ENCODE data around the gene NUP214.
A peak's percentile ranks its signal among the peaks of the same experiment; 100 is the strongest.

The NUP214 gene

GRCh38 chr9:131273146-131273855, 147.9 kb downstream of the NUP214 start:
- peaks cover 42% of the 10 kb centered on the region for H3K4me1 Mint-ChIP-seq
- H3K27ac Mint-ChIP-seq = peak overlapping the region; percentile 99
- H3K9me3 Mint-ChIP-seq = no peaks in the 10 kb centered on the region
- H3K4me3 Mint-ChIP-seq = peak overlapping the region; percentile 100
- H3K36me3 Mint-ChIP-seq = no peaks in the 10 kb centered on the region
- no peaks in the 10 kb centered on the region for H3K27me3 Mint-ChIP-seq

DNA sequence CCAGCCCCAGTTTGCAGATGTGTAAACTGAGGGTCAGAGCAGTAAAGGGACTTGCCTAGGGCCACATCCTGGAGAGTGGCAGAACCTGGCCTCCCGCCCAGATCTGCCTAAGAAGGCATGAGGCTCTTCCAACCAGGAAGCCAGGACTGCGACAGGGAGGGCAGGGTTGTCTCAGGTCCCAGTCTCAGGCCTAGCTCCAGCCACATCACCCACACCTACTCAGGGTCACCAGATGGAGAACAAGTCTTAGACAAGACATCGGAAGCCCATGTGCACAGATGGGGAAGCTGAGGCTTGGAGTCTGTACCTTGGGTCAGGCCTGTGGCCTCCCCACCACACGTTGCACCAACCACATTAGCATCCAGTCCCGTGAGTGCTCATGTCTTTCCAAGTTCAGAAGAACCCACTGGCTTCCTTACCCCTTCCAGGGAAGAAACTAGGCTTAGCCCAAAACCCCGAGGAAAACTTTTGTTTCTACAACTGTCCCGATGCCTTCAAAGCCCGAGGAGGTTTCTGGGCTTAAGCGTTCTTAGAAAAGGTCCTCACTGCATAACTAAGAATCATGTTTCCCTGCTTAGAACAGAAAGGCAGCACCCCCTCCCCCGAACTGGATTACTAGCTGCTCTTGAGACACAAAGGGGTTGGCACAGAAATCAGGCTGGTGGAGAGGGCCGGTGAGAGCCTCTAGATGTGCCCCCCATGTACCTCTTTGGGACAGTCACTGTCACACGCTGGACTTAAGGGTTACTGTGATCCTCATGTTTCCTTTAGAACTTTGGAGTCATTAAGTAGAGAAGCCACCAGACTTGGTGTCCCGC, 148.7 kb downstream of the NUP214 start:
- Mint-ChIP-seq H3K9me3 (no peaks in the 10 kb centered on the region), H3K36me3 (no peaks in the 10 kb centered on the region), H3K27ac (peak overlapping the region; percentile 99), H3K4me1 (peaks cover 45% of the 10 kb centered on the region), H3K27me3 (no peaks in the 10 kb centered on the region), H3K4me3 (peak overlapping the region; percentile 100)

DNA sequence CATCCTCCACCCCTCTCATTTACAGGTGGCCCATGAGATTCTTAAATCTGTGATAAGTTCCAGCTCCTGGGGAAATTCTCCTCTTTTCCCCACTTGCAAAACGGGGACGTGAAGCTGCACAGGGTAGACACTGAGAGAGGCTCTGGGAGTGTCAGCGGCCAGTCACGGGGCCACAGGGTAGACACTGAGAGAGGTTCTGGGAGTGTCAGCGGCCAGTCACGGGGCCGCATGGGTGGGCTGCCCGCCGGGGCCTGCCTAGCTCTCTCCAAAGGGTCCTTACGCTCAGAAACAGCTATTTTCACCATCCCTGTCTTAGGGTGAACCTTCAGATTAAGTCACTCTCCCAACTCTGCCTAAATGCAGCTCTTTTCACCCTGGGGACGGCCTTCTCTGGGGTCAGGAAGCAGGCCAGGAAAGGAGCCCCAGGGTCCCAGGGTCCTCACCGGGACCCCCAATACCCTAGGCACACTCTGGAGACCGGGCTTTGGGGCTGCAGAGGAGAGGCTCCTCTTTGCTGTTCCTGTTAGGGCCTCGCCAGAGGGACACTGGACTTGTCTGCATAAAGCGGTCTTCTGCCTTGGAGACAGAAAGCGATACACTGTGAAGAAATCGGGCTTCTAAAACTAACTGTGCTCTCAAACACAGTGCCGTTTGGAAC, 149.4 kb downstream of the NUP214 start:
- H3K4me3 Mint-ChIP-seq = peak overlapping the region; percentile 100
- H3K27ac Mint-ChIP-seq = peak overlapping the region; percentile 99
- H3K9me3 Mint-ChIP-seq = no peaks in the 10 kb centered on the region
- H3K4me1 Mint-ChIP-seq = peaks cover 42% of the 10 kb centered on the region
- no peaks in the 10 kb centered on the region for H3K36me3 Mint-ChIP-seq
- H3K27me3 Mint-ChIP-seq = no peaks in the 10 kb centered on the region

DNA sequence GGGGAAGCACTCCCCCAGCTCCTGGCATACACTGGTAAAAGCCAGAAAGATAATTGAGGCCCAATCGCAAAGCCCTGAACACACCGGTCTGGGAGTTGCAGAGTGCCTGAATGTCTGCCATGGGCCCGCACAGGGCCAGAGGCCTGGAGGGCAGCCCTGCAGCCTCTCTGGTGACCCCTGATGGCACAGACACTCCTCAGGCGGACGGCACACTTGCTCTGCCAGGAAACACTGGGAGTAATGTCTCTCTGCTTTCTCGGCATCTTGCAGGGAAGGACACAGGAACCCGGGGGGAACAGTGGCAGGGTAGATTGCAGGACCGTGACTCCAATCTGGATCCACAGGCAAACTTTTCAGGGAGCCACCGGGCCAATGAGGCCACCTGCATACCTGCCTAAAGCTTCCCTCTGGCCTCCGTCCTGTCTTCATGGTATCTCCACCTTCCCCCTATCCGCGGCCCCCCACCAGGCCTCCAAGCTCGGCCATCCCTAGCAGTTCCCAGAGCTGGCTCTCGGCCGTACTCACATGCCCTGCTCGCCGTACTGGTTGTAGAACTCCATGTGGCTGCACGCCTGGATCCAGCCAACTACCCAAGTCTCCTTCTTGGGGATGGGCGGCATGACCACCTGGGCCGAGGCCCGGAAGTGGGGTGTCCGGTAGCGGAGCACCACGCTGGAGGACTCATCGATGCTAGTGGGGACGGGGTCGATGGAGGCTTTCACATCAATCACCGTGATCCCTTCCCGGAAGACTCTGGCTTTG, 150.1 kb downstream of the NUP214 start:
- Mint-ChIP-seq H3K27me3 (no peaks in the 10 kb centered on the region), H3K9me3 (no peaks in the 10 kb centered on the region), H3K27ac (peak overlapping the region; percentile 99), H3K4me1 (peaks cover 36% of the 10 kb centered on the region), H3K36me3 (no peaks in the 10 kb centered on the region), H3K4me3 (peak overlapping the region; percentile 100)

- no peaks in the 10 kb centered on the region for H3K36me3 Mint-ChIP-seq
- peaks cover 29% of the 10 kb centered on the region for H3K4me1 Mint-ChIP-seq
- no peaks in the 10 kb centered on the region for H3K9me3 Mint-ChIP-seq
Measured at GRCh38 chr9:131276094-131276888, 150.9 kb downstream of the NUP214 start, which contains the start of gene FAM78A. Gene FAM78A, minus strand, starts transcription at chr9:131276510. Its CDS starts 331 bp downstream, at chr9:131276179.

GRCh38 chr9:131276891-131277286, 151.5 kb downstream of the NUP214 start:
- Mint-ChIP-seq H3K27me3 (no peaks in the 10 kb centered on the region), H3K36me3 (no peaks in the 10 kb centered on the region), H3K27ac (no peak overlapping the region), H3K4me1 (peaks cover 28% of the 10 kb centered on the region), H3K4me3 (no peak overlapping the region), H3K9me3 (no peaks in the 10 kb centered on the region)

More at GRCh38 chr9:131276094-131276888, 150.9 kb downstream of the NUP214 start, which contains the start of gene FAM78A:
- peak within 1 kb of the TSS; percentile 99 for H3K27ac Mint-ChIP-seq
- H3K27me3 Mint-ChIP-seq = no peaks in the 10 kb centered on the region
- peak within 1 kb of the TSS; percentile 100 for H3K4me3 Mint-ChIP-seq

DNA sequence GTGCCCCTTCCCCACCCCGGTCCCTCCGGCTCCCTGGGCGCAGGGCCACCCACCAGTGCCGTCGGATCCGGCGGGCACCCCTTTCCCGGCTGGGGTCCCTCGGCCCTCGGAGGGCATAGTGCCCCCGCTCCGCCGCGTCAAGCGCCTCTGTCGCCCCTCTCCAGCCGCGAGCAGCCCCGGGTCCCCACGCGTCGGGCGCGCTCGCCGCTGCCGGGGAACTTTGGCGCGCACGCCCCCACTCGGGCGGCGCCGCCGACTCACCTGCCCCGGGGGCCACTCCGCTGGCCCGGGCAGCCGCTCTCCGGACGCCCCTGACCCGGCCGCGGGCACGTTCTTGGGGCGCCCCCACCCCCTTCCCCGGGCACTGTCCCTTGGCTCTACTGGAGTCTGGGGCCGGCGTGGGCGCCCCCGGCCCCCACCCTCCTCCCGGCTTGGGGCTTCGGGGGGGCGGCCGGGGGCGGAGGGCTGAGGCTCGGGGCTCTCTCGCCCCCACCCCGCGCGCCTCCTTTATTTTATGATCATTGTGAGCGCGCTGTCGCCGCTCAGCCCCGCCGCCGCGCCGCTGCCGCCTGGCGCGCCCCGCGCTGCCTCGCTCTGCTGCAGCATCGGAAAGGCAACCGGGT, 152.0 kb downstream of the NUP214 start:
- Mint-ChIP-seq H3K4me1 (peaks cover 28% of the 10 kb centered on the region), H3K9me3 (no peaks in the 10 kb centered on the region), H3K36me3 (no peaks in the 10 kb centered on the region), H3K27me3 (no peaks in the 10 kb centered on the region), H3K27ac (no peak overlapping the region), H3K4me3 (no peak overlapping the region)

GRCh38 chr9:131277910-131278701, 152.7 kb downstream of the NUP214 start:
- Mint-ChIP-seq H3K27ac (peak overlapping the region; percentile 68), H3K4me3 (peak overlapping the region; percentile 88), H3K36me3 (no peaks in the 10 kb centered on the region), H3K4me1 (peaks cover 22% of the 10 kb centered on the region), H3K9me3 (no peaks in the 10 kb centered on the region), H3K27me3 (no peaks in the 10 kb centered on the region)

DNA sequence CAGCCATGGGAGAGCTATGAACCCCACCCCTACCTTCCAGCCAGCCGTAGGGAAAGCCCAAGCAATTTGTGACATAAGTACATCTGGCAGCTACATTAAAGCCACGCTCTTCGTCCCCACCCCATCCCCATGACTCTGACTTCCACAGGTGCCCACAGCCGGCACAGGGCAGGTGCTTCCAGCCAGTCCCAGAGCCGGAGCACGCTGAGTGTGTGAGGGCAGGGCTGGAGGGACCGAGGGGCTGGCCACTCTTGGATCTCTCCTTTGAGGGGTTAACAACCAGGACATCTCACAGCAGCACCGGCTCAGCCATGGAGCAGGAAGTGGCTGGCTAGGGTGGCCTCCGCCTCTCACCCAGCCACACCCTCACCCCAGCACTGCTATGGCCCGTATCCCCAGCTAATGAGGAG, 153.3 kb downstream of the NUP214 start:
- Mint-ChIP-seq H3K4me3 (peak overlapping the region; percentile 88), H3K27me3 (no peaks in the 10 kb centered on the region), H3K36me3 (no peaks in the 10 kb centered on the region), H3K9me3 (no peaks in the 10 kb centered on the region), H3K4me1 (peaks cover 25% of the 10 kb centered on the region), H3K27ac (no peak overlapping the region)

DNA sequence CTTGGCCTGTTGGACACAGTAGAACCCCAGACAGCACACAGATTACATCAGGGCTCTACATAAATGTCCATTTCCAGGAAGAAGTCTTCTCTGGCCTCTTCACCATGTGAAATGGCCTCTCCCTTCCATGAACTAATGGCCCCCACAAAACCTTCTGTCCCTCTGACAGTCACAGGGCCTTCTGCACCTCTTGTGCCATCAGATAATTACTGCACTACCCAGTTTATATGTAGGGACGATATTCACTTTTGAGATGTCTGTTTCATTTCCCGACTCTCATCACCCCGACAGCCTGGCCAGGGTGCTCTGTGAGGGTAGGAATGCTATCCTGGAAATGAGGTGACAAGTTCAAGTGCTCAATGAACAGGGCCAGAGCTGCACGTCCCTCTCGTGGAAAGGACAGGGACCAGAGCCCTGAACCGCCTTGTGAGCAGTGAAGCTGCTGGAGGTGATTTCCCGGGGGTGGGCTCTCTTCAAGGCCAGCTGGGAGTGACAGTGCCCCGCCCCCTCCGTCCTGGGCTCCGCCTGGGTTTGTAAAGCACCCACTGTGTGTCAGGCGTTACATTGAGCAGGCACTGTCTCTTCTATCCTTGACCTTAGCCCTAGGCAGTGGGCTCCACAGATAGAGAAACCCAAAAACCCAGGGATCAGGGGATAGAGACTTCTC, 153.9 kb downstream of the NUP214 start:
- Mint-ChIP-seq H3K4me3 (peak overlapping the region; percentile 88), H3K4me1 (peaks cover 25% of the 10 kb centered on the region), H3K27ac (no peak overlapping the region), H3K9me3 (no peaks in the 10 kb centered on the region), H3K27me3 (no peaks in the 10 kb centered on the region), H3K36me3 (no peaks in the 10 kb centered on the region)

DNA sequence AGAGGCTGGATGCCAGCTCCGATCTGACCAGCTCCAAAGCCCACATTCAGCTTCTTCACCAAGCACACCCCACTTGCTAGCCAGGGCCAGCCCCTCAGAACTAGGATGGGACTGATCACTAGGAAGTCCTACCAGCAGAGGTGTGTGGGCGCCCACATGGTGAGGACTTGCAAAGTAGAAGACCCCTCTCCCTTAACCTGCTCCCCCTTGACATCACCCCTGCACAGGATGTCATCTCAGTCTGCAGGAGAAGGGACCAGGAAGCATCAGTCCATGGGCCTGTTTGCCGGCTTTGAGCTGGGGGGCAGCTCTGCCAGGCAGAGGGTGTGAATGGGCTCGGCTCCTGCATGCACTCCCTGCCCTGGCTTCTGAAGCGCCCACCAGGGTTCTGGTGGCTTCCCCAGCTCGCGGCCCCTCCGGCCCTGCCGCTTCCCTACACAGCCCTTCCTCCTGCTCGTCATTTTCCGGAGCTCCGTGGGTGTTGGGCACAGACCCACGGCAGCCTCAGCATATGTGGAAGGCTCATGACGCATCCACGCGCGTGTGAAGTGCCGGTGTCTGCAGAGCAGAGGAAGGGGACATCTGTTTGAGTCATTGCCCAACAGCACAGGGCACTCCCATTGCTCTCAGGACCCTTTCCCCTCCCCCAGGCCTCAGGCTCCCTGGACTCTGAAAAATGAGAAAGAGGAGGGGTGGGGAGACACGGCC, 154.6 kb downstream of the NUP214 start:
- Mint-ChIP-seq H3K27me3 (no peaks in the 10 kb centered on the region), H3K4me3 (no peak overlapping the region), H3K4me1 (peaks cover 25% of the 10 kb centered on the region), H3K36me3 (no peaks in the 10 kb centered on the region), H3K27ac (no peak overlapping the region), H3K9me3 (no peaks in the 10 kb centered on the region)

DNA sequence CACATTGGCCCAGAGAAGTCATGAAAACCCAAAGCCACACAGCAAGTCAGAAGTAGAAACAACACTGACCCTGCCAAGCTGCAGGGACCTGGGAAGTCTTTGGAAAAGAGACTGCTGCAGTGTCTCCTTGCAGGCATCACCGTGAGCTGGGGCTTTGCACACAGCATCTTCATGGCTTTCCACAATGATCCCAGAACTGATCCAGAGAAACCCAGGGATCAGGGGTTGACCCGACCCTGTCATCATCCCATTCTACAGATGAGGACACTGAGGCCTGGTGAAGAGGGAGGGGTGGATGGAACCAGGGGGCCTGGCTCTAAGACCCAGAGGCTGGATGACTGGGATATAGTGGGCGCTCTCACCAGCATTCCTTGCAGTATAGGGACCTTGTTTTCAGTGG, 155.3 kb downstream of the NUP214 start:
- no peaks in the 10 kb centered on the region for H3K9me3 Mint-ChIP-seq
- H3K4me3 Mint-ChIP-seq = no peak overlapping the region
- no peak overlapping the region for H3K27ac Mint-ChIP-seq
- H3K27me3 Mint-ChIP-seq = no peaks in the 10 kb centered on the region
- H3K36me3 Mint-ChIP-seq = no peaks in the 10 kb centered on the region
- H3K4me1 Mint-ChIP-seq = peaks cover 25% of the 10 kb centered on the region

All from activated naive CD4-positive, alpha-beta T cell treated with anti-CD3 and anti-CD28 coated beads, Interleukin-2, amount 50 U/mL, for 24 hours (primary cell).